HFFc6 (cell line): Measurements from ENCODE around the gene NACC1. TPM values are rescaled to one million over a fixed set of nuclear protein-coding genes. Genes with fewer than 3 reads are reported as not detected.

Experiments
- DNase-seq: peaks from one replicate; pipeline ENCODE4 v3.0.0-alpha.2; 2018
- H3K27ac Mint-ChIP-seq: 2 replicates; pipeline ENCODE4 v1.8.0; 2020; ENCODE audit warnings: mild to moderate bottlenecking, mixed read lengths
- H3K27me3 Mint-ChIP-seq: 2 replicates; pipeline ENCODE4 v1.8.0; 2021; ENCODE audit warnings: mild to moderate bottlenecking, moderate library complexity, mixed read lengths; ENCODE audit not compliant: insufficient read depth
- H3K36me3 Mint-ChIP-seq: 2 replicates; pipeline ENCODE4 v1.8.0; 2021; ENCODE audit warnings: low read depth, mixed read lengths
- H3K4me1 Mint-ChIP-seq: 2 replicates; pipeline ENCODE4 v1.8.0; 2020; ENCODE audit warnings: low read depth, mixed read lengths
- H3K4me3 Mint-ChIP-seq: 2 replicates; pipeline ENCODE4 v1.8.0; 2020; ENCODE audit warnings: mild to moderate bottlenecking, moderate library complexity, mixed read lengths
- H3K9me3 Mint-ChIP-seq: 2 replicates; pipeline ENCODE4 v1.8.0; 2020; ENCODE audit warnings: mild to moderate bottlenecking, mixed read lengths
- total RNA-seq, 6 experiments: library from RNA; stranded (reverse); fragmentation: NEBNext Ultra II Directional; extraction: Animal tissue kit (Norgen Biotek cat#: 25700); gene quantifications; 2 replicates in 1 of 6; 3 replicates in 5 of 6; pipeline ENCODE4 v1.2.3, GENCODE V29; 2021
- TF ChIP-seq, protein P1 (sequence below): fragments of 200-600 bp; sonication (generic); IDR thresholded peaks from 2 replicates; pipeline ENCODE4 v1.5.0; 2021; ENCODE audit warnings: antibody characterized with exemption, mild to moderate bottlenecking

The NACC1 gene
- total RNA-seq, 6 experiments from 2014 or later: 126 to 146 (median 139) TPM

- peaks cover 35% of the 10 kb centered on the region for H3K4me1 Mint-ChIP-seq
- no peaks in the 10 kb centered on the region for H3K27me3 Mint-ChIP-seq
- DNase-seq: no peak
- TF ChIP-seq, protein P1, sequence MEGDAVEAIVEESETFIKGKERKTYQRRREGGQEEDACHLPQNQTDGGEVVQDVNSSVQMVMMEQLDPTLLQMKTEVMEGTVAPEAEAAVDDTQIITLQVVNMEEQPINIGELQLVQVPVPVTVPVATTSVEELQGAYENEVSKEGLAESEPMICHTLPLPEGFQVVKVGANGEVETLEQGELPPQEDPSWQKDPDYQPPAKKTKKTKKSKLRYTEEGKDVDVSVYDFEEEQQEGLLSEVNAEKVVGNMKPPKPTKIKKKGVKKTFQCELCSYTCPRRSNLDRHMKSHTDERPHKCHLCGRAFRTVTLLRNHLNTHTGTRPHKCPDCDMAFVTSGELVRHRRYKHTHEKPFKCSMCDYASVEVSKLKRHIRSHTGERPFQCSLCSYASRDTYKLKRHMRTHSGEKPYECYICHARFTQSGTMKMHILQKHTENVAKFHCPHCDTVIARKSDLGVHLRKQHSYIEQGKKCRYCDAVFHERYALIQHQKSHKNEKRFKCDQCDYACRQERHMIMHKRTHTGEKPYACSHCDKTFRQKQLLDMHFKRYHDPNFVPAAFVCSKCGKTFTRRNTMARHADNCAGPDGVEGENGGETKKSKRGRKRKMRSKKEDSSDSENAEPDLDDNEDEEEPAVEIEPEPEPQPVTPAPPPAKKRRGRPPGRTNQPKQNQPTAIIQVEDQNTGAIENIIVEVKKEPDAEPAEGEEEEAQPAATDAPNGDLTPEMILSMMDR: no peak
- no peaks in the 10 kb centered on the region for H3K9me3 Mint-ChIP-seq
- H3K27ac Mint-ChIP-seq: peak overlapping the region; percentile 59
- peaks cover 10% of the 10 kb centered on the region; the same call in 1 of the 2 replicates for H3K36me3 Mint-ChIP-seq
- no peak overlapping the region for H3K4me3 Mint-ChIP-seq
These were observed 9.9 kb downstream of the NACC1 start for GRCh38 chr19:13127811-13128575.

GRCh38 chr19:13128583-13128982 is 10.5 kb downstream of the NACC1 start:
- no peak overlapping the region for H3K4me3 Mint-ChIP-seq
- no peak for DNase-seq
- H3K4me1 Mint-ChIP-seq: peaks cover 41% of the 10 kb centered on the region
- H3K9me3 Mint-ChIP-seq: no peaks in the 10 kb centered on the region
- TF ChIP-seq, protein P1: no peak
- H3K36me3 Mint-ChIP-seq: peaks cover 10% of the 10 kb centered on the region; the same call in 1 of the 2 replicates
- peak overlapping the region; percentile 59 for H3K27ac Mint-ChIP-seq
- no peaks in the 10 kb centered on the region for H3K27me3 Mint-ChIP-seq

DNA sequence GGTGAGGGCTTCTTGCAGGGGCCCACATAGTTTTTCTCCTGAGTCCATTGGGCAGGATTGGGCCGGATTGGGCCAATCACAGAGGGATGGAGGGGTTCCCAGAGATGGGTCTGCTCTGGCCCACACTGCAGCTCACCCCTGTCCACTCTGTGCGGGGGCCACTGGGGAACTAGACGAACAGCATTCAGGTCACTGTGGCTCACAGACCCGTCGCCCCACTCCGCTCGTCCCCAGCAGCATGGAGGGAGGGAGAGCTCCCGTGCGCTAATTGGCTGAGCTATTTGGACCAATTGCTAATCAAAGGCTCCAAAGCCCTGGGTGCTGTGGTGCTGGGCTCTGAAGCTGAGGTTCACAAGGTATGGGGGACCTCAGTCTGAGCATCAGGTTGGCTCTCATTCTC is 11.3 kb downstream of the NACC1 start:
- no peak for DNase-seq
- peaks cover 10% of the 10 kb centered on the region; the same call in 1 of the 2 replicates for H3K36me3 Mint-ChIP-seq
- no peak overlapping the region for H3K4me3 Mint-ChIP-seq
- H3K27ac Mint-ChIP-seq: no peak overlapping the region
- H3K9me3 Mint-ChIP-seq: no peaks in the 10 kb centered on the region
- H3K4me1 Mint-ChIP-seq: peaks cover 49% of the 10 kb centered on the region
- TF ChIP-seq, protein P1: no peak
- peaks cover 1% of the 10 kb centered on the region; the same call in 1 of the 2 replicates for H3K27me3 Mint-ChIP-seq

GRCh38 chr19:13130886-13131490 is 12.9 kb downstream of the NACC1 start:
- Mint-ChIP-seq H3K27me3 (peaks cover 2% of the 10 kb centered on the region; the same call in 1 of the 2 replicates), H3K27ac (peak overlapping the region; percentile 83), H3K4me3 (no peak overlapping the region), H3K9me3 (no peaks in the 10 kb centered on the region), H3K4me1 (peaks cover 52% of the 10 kb centered on the region), H3K36me3 (peaks cover 10% of the 10 kb centered on the region; the same call in 1 of the 2 replicates)
- TF ChIP-seq, protein P1: no peak
- no peak for DNase-seq

DNA sequence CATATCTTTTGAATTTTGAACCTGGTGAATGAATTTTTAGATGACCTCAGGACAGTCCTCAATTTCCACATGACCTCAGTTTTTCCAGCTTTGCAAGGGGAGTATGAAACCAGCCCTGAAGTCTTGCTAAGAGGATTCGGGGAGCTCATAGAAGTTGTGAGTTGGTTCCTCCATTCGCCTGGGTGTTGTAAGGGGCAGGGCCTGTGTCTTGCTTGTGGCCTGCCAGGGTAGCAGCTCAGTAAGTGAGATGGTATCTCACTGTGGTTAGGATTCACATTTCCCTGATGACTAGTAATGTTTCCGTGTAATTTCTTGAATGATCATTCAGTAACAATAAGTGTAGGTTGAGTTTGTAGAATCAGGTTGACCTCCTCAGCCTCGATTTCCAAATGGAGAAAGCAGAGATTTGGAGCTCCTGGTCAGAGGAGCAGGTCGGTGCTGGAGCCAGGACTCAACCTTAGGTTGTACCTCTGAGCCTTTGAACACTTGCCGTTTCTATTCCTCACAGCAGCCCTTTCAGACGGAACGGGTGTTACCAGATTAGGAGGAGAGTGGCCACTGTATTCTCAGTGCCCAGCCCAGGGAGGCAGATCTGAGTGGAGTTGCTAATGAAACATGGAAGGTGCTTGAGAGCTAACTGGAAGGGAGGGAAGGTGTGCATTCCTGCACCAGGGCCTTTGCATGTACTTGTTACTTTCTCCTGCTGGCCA is 14.6 kb downstream of the NACC1 start:
- peak; percentile 84 for DNase-seq
- peak overlapping the region; percentile 77 for H3K4me3 Mint-ChIP-seq
- H3K9me3 Mint-ChIP-seq: no peaks in the 10 kb centered on the region
- H3K27ac Mint-ChIP-seq: peak overlapping the region; percentile 87
- H3K27me3 Mint-ChIP-seq: peaks cover 2% of the 10 kb centered on the region; the same call in 1 of the 2 replicates
- H3K4me1 Mint-ChIP-seq: peaks cover 51% of the 10 kb centered on the region
- peaks cover 10% of the 10 kb centered on the region; the same call in 1 of the 2 replicates for H3K36me3 Mint-ChIP-seq
- TF ChIP-seq, protein P1: no peak
